ENCODE results near the gene DEPDC1B. TPM values are rescaled to one million over a fixed set of nuclear protein-coding genes. Genes with fewer than 3 reads are reported as not detected.

The DEPDC1B gene
- total RNA-seq, 2 experiments from 2014 or later: 0.39 to 0.60 TPM

DNA sequence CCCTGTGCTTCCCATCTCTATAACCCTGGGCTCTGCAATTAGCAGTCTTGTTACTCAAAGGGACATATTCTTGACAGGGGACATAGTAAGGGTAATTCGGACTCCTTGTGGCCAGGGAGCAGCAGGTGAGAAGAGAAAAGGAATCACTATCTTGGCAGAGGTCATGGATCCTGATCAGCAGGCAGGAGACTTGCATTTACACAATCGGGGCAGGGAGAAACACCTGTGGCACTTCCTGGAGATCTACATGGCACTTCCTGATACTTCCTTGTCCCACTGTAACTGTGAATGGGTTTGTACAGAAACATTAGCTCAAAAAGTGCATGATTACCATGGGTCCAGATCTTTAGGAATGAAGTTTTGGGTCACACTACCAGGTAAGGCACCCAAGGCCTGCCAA lies 29.2 kb downstream of the DEPDC1B start:
- intact Hi-C loops (cut with DNase I, micrococcal nuclease): loop anchor here in 1 of 2 experiments (5.0 kb wide), 1 partner anchor 858 kb away; no protein-coding TSS in a partner anchor
- Histone ChIP-seq H3K9me3 (ENCODE audit: control insufficient read depth in 1 of 2, insufficient read depth in 1 of 2, low read length in 2 of 2) (no peaks in the 10 kb centered on the region), H3K27ac (ENCODE audit: low read depth in 1 of 2, low read length in 2 of 2) (no peak overlapping the region), H3K27me3 (ENCODE audit: control insufficient read depth in 1 of 2, insufficient read depth in 2 of 2, low read length in 2 of 2) (no peaks in the 10 kb centered on the region), H3K36me3 (ENCODE audit: insufficient read depth, low read length) (no peaks in the 10 kb centered on the region), H3K4me3 (ENCODE audit: low read length) (no peak overlapping the region), H3K4me1 (ENCODE audit: insufficient read depth, low read length) (no peaks in the 10 kb centered on the region)
- TF ChIP-seq, protein P1, sequence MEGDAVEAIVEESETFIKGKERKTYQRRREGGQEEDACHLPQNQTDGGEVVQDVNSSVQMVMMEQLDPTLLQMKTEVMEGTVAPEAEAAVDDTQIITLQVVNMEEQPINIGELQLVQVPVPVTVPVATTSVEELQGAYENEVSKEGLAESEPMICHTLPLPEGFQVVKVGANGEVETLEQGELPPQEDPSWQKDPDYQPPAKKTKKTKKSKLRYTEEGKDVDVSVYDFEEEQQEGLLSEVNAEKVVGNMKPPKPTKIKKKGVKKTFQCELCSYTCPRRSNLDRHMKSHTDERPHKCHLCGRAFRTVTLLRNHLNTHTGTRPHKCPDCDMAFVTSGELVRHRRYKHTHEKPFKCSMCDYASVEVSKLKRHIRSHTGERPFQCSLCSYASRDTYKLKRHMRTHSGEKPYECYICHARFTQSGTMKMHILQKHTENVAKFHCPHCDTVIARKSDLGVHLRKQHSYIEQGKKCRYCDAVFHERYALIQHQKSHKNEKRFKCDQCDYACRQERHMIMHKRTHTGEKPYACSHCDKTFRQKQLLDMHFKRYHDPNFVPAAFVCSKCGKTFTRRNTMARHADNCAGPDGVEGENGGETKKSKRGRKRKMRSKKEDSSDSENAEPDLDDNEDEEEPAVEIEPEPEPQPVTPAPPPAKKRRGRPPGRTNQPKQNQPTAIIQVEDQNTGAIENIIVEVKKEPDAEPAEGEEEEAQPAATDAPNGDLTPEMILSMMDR (IDR thresholded peaks at IDR 0.05): no peak
- Mint-ChIP-seq H3K4me3 (no peak overlapping the region), H3K27me3 (no peaks in the 10 kb centered on the region), H3K4me1 (ENCODE audit: low read depth) (no peaks in the 10 kb centered on the region), H3K36me3 (ENCODE audit: low read depth) (no peaks in the 10 kb centered on the region), H3K27ac (no peak overlapping the region), H3K9me3 (no peaks in the 10 kb centered on the region)
- ChIA-PET CTCF (no interaction called here), POLR2A (no interaction called here)
- ATAC-seq (ENCODE audit: poor library complexity) (no peak), DNase-seq (no peak)

DNA sequence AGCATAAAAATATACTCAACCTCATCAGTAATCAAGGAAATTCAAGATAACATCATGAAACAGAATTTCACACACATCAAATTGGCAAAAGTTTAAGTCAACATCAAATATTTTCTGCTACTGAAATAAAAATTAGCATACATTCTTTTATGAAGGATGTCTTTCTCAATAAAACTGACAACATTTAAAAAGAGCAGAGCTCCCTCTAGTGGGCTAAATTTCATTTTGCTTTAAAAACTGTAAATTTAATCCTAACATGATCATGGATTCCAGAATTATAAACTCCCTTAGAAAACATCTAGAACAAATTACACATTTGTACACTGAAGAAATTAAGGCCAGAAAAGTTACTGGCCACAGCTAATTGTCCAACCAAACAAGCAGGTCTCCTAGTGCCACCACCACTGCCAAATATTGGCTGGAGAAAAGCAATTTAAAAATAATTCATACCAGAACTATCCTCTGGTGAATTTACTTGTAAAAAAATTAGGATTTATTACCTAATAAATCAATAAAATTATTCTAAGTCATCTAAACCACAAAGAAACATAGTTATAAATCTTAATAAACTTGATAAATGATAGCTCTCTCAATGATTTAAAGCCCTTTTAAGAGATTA lies 31.2 kb downstream of the DEPDC1B start:
- H3K9me3 Mint-ChIP-seq: no peaks in the 10 kb centered on the region
- Histone ChIP-seq H3K4me1 (ENCODE audit: insufficient read depth, low read length) (no peaks in the 10 kb centered on the region), H3K36me3 (ENCODE audit: insufficient read depth, low read length) (no peaks in the 10 kb centered on the region), H3K27me3 (ENCODE audit: control insufficient read depth in 1 of 2, insufficient read depth in 2 of 2, low read length in 2 of 2) (no peaks in the 10 kb centered on the region), H3K27ac (ENCODE audit: low read depth in 1 of 2, low read length in 2 of 2) (no peak overlapping the region), H3K9me3 (ENCODE audit: control insufficient read depth in 1 of 2, insufficient read depth in 1 of 2, low read length in 2 of 2) (no peaks in the 10 kb centered on the region), H3K4me3 (ENCODE audit: low read length) (no peak overlapping the region)
- ChIA-PET CTCF (interaction anchor here (1.3 to 1.4 kb wide), 2 partner anchors 11 to 18 kb away, joined by 3 read pairs; no protein-coding TSS in a partner anchor), POLR2A (no interaction called here)
- TF ChIP-seq, protein P1 (IDR thresholded peaks at IDR 0.05): peak; percentile 92
- peak in 3 of 14 experiments; percentile 40 to 52 (median 42) for DNase-seq
- H3K27me3 Mint-ChIP-seq: no peaks in the 10 kb centered on the region
- no peaks in the 10 kb centered on the region for H3K36me3 Mint-ChIP-seq (ENCODE audit: low read depth)
- ATAC-seq (ENCODE audit: poor library complexity): no peak
- no peaks in the 10 kb centered on the region for H3K4me1 Mint-ChIP-seq (ENCODE audit: low read depth)
- intact Hi-C loops (cut with DNase I, micrococcal nuclease): loop anchor here in 1 of 2 experiments (2.0 kb wide), 1 partner anchor 858 kb away; no protein-coding TSS in a partner anchor
- no peak overlapping the region for H3K4me3 Mint-ChIP-seq
- H3K27ac Mint-ChIP-seq: no peak overlapping the region

DNA sequence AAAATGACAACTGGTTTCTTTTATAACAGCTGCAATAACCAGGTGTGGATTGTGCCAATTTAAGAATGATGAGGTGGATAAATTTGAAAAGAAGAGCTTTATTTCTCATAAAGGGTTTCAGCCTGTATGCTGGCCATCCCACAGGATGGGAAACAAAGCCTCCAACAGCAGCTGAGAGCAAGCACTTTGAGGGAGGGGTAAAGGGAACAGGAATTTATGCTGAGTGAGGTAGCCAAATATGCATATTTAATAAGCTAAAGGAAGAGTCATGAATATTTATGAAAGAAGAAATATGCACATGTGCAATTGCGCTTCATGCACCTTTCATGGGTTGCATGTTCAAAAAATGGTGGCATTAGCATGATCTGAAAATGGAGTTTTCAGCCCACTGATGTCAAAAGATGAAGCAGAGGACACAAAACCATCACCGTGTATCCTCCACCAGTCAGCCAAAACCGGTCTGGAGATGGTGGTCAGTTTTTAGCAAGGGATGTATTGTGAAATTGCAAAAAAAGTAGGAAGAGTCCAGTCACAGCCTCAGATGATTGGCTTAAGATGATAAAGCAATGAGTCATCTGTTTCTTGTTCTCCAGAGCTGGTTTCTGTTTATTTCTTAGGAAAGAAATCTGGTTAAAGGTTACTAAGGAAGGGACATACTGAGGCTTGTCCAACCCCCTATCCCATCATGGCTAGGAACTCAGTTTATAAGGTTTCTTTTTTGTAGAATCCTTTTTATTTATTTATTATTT lies 47.9 kb downstream of the DEPDC1B start:
- ATAC-seq (ENCODE audit: poor library complexity) (no peak), DNase-seq (peak in 2 of 14 experiments; percentile 9 to 34)
- Histone ChIP-seq H3K9me3 (ENCODE audit: control insufficient read depth in 1 of 2, insufficient read depth in 1 of 2, low read length in 2 of 2) (peaks cover 0 to 5% of the 10 kb centered on the region in 2 experiments), H3K4me3 (ENCODE audit: low read length) (no peak overlapping the region), H3K27me3 (ENCODE audit: control insufficient read depth in 1 of 2, insufficient read depth in 2 of 2, low read length in 2 of 2) (no peaks in the 10 kb centered on the region), H3K27ac (ENCODE audit: low read depth in 1 of 2, low read length in 2 of 2) (no peak overlapping the region), H3K4me1 (ENCODE audit: insufficient read depth, low read length) (no peaks in the 10 kb centered on the region), H3K36me3 (ENCODE audit: insufficient read depth, low read length) (no peaks in the 10 kb centered on the region)
- intact Hi-C loops (cut with DNase I, micrococcal nuclease): no loop called here
- Mint-ChIP-seq H3K36me3 (ENCODE audit: low read depth) (no peaks in the 10 kb centered on the region), H3K27me3 (no peaks in the 10 kb centered on the region), H3K4me3 (no peak overlapping the region), H3K27ac (no peak overlapping the region), H3K4me1 (ENCODE audit: low read depth) (no peaks in the 10 kb centered on the region), H3K9me3 (no peaks in the 10 kb centered on the region)
- TF ChIP-seq, protein P1 (IDR thresholded peaks at IDR 0.05): no peak
- POLR2A ChIA-PET: no interaction called here
- CTCF ChIA-PET: no interaction called here
